Hepatocyte (in vitro differentiated cells): ENCODE data around the gene SCPEP1. TPM values are rescaled to one million over a fixed set of nuclear protein-coding genes. Genes with fewer than 3 reads are reported as not detected.
"Not testable (repeated sequence)": the region's sequence is repeated elsewhere in the genome, so short reads cannot be mapped to it uniquely, and the experiment has no call there.

Experiments
- DNase-seq: peaks from one replicate; pipeline ENCODE4 v3.0.0-alpha.2; 2016; ENCODE audit warnings: low spot score
- H2AFZ ChIP-seq: fragments of 200-600 bp; sonication (generic); 2 replicates; pipeline ENCODE4 v1.6.0; 2016; ENCODE audit warnings: antibody characterized with exemption, mild to moderate bottlenecking
- H3K27ac ChIP-seq: fragments of 200-600 bp; sonication (generic); 2 replicates; pipeline ENCODE4 v1.5.1; 2016; ENCODE audit warnings: mild to moderate bottlenecking
- H3K27me3 ChIP-seq: fragments of 200-600 bp; sonication (generic); 2 replicates; pipeline ENCODE4 v1.6.1; 2016
- H3K36me3 ChIP-seq: fragments of 200-600 bp; sonication (generic); replicated peaks from 2 replicates; pipeline ENCODE4 v1.5.1; 2016; ENCODE audit warnings: low read depth; ENCODE audit not compliant: insufficient read depth
- H3K4me1 ChIP-seq: fragments of 200-600 bp; sonication (generic); 2 replicates; pipeline ENCODE4 v1.5.1; 2016; ENCODE audit warnings: mild to moderate bottlenecking, moderate library complexity; ENCODE audit not compliant: insufficient read depth
- H3K4me2 ChIP-seq: fragments of 200-600 bp; sonication (generic); 2 replicates; pipeline ENCODE4 v1.6.0; 2016
- H3K4me3 ChIP-seq: fragments of 200-600 bp; sonication (generic); 2 replicates; pipeline ENCODE4 v1.5.1; 2016; ENCODE audit warnings: mild to moderate bottlenecking
- H3K79me2 ChIP-seq: fragments of 200-600 bp; sonication (generic); 2 replicates; pipeline ENCODE4 v1.6.0; 2017; ENCODE audit warnings: mild to moderate bottlenecking
- H3K9me2 ChIP-seq: fragments of 200-600 bp; sonication (generic); replicated peaks from 2 replicates; pipeline ENCODE4 v1.6.0; 2017; ENCODE audit warnings: mild to moderate bottlenecking; ENCODE audit not compliant: insufficient read depth
- H3K9me3 ChIP-seq: fragments of 200-600 bp; sonication (generic); 2 replicates; pipeline ENCODE4 v1.5.1; 2016; ENCODE audit warnings: low read depth, mild to moderate bottlenecking
- H4K20me1 ChIP-seq: fragments of 200-600 bp; sonication (generic); 2 replicates; pipeline ENCODE4 v1.6.0; 2016; ENCODE audit warnings: mild to moderate bottlenecking; ENCODE audit not compliant: insufficient read depth, poor library complexity, severe bottlenecking
- EZH2 ChIP-seq: fragments of 200-600 bp; sonication (generic); IDR thresholded peaks from 2 replicates; pipeline ENCODE4 v1.6.1; 2016; ENCODE audit warnings: antibody characterized with exemption, mild to moderate bottlenecking, borderline replicate concordance
- EZH2phosphoT487 ChIP-seq: fragments of 200-600 bp; sonication (generic); IDR thresholded peaks from one replicate; pipeline ENCODE4 v1.6.1; 2018; ENCODE audit warnings: antibody characterized with exemption, mild to moderate bottlenecking, low read depth, moderate library complexity; ENCODE audit not compliant: unreplicated experiment, severe bottlenecking
- WGBS: methylation state at CpG from one replicate; pipeline ENCODE4 v1.1.6; 2016; ENCODE audit warnings: low lambda C conversion rate; ENCODE audit errors: missing lambda C conversion rate; 5-methylcytosine and 5-hydroxymethylcytosine counted together
- polyA plus RNA-seq: library from polyadenylated mRNA; unstranded; fragments of >200 nt; fragmentation: Nextera tagmentation; extraction: Ambion mirVana; gene quantifications from 2 replicates; pipeline ENCODE4 v1.2.1, GENCODE V29; 2016
- total RNA-seq: library from RNA; depleted of rRNA; stranded (reverse); fragments of >200 nt; gene quantifications from 2 replicates; pipeline ENCODE4 v1.2.3, GENCODE V29; 2014
- TF ChIP-seq, protein P1 (sequence below): fragments of 200-600 bp; sonication (generic); IDR thresholded peaks from 2 replicates; pipeline ENCODE4 v1.5.1; 2016; ENCODE audit warnings: antibody characterized with exemption, mild to moderate bottlenecking; ENCODE audit not compliant: poor library complexity

Gene SCPEP1
- total and polyA plus RNA-seq, 2 experiments from 2014 or later, result 81.2 to 90.5 TPM

DNA sequence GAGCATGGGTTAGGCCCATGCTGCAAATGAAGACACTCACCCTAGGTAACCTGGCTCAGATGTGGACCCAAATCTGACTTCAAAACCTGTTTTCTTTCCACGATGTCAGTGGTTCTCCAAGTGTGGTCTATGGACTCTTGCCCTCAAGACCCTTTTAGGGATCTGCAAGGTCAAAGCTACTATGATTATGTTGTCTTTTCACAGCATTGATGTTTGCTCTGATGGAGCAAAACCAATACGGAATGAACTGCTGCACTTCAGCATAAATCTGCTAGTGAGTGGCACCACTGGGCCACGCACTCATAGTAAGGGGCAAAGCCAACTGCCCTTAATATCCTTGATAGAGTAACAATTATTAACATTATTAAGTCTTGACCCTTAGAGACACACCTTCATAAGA lies 42.5 kb upstream of the SCPEP1 start:
- Histone ChIP-seq H3K9me3 (peaks cover 6% of the 10 kb centered on the region), H3K9me2 (no peaks in the 10 kb centered on the region), H3K4me1 (no peaks in the 10 kb centered on the region), H3K4me2 (no peak overlapping the region), H4K20me1 (no peaks in the 10 kb centered on the region), H3K79me2 (no peaks in the 10 kb centered on the region), H2AFZ (no peak overlapping the region), H3K36me3 (peaks cover 8% of the 10 kb centered on the region), H3K27ac (no peak overlapping the region), H3K27me3 (no peaks in the 10 kb centered on the region), H3K4me3 (no peak overlapping the region)
- TF ChIP-seq, protein P1, sequence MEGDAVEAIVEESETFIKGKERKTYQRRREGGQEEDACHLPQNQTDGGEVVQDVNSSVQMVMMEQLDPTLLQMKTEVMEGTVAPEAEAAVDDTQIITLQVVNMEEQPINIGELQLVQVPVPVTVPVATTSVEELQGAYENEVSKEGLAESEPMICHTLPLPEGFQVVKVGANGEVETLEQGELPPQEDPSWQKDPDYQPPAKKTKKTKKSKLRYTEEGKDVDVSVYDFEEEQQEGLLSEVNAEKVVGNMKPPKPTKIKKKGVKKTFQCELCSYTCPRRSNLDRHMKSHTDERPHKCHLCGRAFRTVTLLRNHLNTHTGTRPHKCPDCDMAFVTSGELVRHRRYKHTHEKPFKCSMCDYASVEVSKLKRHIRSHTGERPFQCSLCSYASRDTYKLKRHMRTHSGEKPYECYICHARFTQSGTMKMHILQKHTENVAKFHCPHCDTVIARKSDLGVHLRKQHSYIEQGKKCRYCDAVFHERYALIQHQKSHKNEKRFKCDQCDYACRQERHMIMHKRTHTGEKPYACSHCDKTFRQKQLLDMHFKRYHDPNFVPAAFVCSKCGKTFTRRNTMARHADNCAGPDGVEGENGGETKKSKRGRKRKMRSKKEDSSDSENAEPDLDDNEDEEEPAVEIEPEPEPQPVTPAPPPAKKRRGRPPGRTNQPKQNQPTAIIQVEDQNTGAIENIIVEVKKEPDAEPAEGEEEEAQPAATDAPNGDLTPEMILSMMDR, result no peak
- TF ChIP-seq EZH2 (no peak), EZH2phosphoT487 (no peak)
- DNase-seq, result no peak
- WGBS, result 91% methylated on average over 3 of the region's 3 CpGs

GRCh38 chr17:56936697-56937322 lies 41.1 kb upstream of the SCPEP1 start:
- no peak for DNase-seq
- no peak overlapping the region for H3K4me2 ChIP-seq
- peaks cover 8% of the 10 kb centered on the region for H3K36me3 ChIP-seq
- no peaks in the 10 kb centered on the region for H4K20me1 ChIP-seq
- no peaks in the 10 kb centered on the region for H3K79me2 ChIP-seq
- no peak overlapping the region for H3K27ac ChIP-seq
- no peak overlapping the region for H3K4me3 ChIP-seq
- 83% methylated on average over 6 of the region's 6 CpGs for WGBS
- H3K27me3 ChIP-seq, result no peaks in the 10 kb centered on the region
- no peak overlapping the region for H2AFZ ChIP-seq
- TF ChIP-seq, protein P1, result no peak
- no peak for TF ChIP-seq EZH2phosphoT487
- no peak for TF ChIP-seq EZH2
- no peaks in the 10 kb centered on the region for H3K9me3 ChIP-seq
- H3K9me2 ChIP-seq, result no peaks in the 10 kb centered on the region
- no peaks in the 10 kb centered on the region for H3K4me1 ChIP-seq

DNA sequence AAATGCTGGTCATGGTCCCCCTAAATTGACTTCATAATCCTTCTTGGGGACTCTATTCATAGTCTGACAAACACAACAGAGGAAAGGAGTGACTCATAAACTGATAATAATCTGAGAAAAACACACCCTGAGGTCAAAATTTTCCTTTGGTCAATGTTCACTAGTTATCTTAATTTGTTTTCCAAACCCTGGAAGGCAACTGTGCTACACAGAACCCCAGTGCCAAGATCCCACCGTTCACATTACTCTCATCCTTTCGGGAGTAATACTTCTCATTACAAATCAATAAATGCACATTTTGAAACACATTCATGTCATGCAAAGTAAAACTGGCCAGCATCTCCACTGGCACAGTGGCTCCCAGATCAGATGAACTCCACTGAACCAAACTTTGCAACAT lies 40.2 kb upstream of the SCPEP1 start:
- TF ChIP-seq, protein P1, result no peak
- no peak for TF ChIP-seq EZH2phosphoT487
- TF ChIP-seq EZH2, result no peak
- Histone ChIP-seq H3K27me3 (no peaks in the 10 kb centered on the region), H3K79me2 (no peaks in the 10 kb centered on the region), H2AFZ (no peak overlapping the region), H3K4me2 (no peak overlapping the region), H4K20me1 (no peaks in the 10 kb centered on the region), H3K9me2 (no peaks in the 10 kb centered on the region), H3K4me3 (no peak overlapping the region), H3K4me1 (no peaks in the 10 kb centered on the region), H3K9me3 (no peaks in the 10 kb centered on the region), H3K27ac (no peak overlapping the region), H3K36me3 (peaks cover 8% of the 10 kb centered on the region)
- WGBS, result 80% methylated on average over 2 of the region's 2 CpGs
- DNase-seq, result no peak

- H3K4me3 ChIP-seq, H3K9me2 ChIP-seq, H2AFZ ChIP-seq, H3K27me3 ChIP-seq, H3K79me2 ChIP-seq, H3K27ac ChIP-seq, H3K4me2 ChIP-seq, H3K36me3 ChIP-seq, H3K4me1 ChIP-seq, DNase-seq, H4K20me1 ChIP-seq, H3K9me3 ChIP-seq: not testable (repeated sequence)
- 97% methylated on average over 5 of the region's 5 CpGs for WGBS
These were observed 39.7 kb upstream of the SCPEP1 start for GRCh38 chr17:56938206-56938605.
